Tibial nerve (tissue), 3 donors: ENCODE data around the gene CSNK1D.

Experiments
- POLR2A ChIP-seq, 2 donors: fragments of 450-650 bp; IDR thresholded peaks; one replicate each; pipeline ENCODE4 v1.6.1; 2017; ENCODE audit warnings: antibody characterized with exemption in 2 of 2, mild to moderate bottlenecking in 2 of 2, moderate library complexity in 2 of 2
- TF ChIP-seq, protein P1 (sequence below), 5 experiments: fragments of 200-600 bp in 3 of 5; fragments of 450-650 bp in 2 of 5; sonication (generic) in 3 of 5; IDR thresholded peaks; one replicate each; pipeline ENCODE4 v1.5.1; 2016 to 2019; ENCODE audit warnings: antibody characterized with exemption in 5 of 5, mild to moderate bottlenecking in 3 of 5, moderate library complexity in 2 of 5

GRCh38 chr17:82281076-82281475 lies 7.6 kb upstream of the CSNK1D start:
- no peak for TF ChIP-seq POLR2A (IDR thresholded peaks at IDR 0.05)
- TF ChIP-seq, protein P1, sequence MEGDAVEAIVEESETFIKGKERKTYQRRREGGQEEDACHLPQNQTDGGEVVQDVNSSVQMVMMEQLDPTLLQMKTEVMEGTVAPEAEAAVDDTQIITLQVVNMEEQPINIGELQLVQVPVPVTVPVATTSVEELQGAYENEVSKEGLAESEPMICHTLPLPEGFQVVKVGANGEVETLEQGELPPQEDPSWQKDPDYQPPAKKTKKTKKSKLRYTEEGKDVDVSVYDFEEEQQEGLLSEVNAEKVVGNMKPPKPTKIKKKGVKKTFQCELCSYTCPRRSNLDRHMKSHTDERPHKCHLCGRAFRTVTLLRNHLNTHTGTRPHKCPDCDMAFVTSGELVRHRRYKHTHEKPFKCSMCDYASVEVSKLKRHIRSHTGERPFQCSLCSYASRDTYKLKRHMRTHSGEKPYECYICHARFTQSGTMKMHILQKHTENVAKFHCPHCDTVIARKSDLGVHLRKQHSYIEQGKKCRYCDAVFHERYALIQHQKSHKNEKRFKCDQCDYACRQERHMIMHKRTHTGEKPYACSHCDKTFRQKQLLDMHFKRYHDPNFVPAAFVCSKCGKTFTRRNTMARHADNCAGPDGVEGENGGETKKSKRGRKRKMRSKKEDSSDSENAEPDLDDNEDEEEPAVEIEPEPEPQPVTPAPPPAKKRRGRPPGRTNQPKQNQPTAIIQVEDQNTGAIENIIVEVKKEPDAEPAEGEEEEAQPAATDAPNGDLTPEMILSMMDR (IDR thresholded peaks at IDR 0.05): no peak
